Activated T-cell treated with anti-CD3 and anti-CD28 coated beads for 48 hours (primary cell): ENCODE results near the gene C2CD5.

Experiments used
- DNase-seq: peaks from one replicate; pipeline ENCODE4 v3.0.0-alpha.2; 2020; ENCODE audit warnings: low read depth

The C2CD5 gene

DNA sequence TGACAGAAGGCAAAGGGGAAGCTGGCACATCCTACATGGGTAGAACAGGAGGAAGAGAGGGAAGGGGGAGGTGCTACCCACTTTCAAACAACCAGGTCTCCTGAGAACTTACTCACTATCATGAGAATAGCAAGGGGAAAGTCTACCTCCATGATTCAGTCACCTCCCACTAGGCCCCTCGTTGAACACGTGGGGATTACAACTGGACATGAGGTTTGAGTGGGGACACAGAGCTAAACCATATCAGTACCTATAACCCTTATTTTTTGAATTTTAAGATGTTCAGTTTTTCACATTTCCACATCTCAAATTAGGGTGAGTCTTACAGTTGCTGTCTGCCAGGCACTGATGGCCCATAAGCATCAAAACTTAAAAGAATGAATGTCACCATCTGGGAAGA lies 129.6 kb downstream of the C2CD5 start:
- no peak for DNase-seq

DNA sequence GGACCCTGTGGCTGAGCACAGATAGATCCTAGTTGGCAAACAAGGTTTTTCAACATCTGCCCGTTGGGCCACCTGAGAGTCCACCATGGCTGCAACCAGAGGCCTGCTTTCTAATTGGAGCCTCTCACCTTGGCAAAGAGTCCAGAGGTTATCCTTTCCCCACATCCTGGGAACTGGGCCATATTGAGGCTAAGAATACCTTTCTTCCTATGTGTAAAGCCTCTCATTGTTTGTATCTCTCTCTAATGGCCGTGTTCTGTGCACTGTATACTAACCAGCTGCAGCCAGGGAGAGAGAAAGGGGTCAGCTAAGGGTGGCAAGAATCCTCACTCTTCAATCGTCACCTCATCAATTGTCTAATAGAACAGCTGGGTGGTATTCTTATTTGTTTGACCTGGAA lies 130.8 kb downstream of the C2CD5 start:
- DNase-seq, result no peak

DNA sequence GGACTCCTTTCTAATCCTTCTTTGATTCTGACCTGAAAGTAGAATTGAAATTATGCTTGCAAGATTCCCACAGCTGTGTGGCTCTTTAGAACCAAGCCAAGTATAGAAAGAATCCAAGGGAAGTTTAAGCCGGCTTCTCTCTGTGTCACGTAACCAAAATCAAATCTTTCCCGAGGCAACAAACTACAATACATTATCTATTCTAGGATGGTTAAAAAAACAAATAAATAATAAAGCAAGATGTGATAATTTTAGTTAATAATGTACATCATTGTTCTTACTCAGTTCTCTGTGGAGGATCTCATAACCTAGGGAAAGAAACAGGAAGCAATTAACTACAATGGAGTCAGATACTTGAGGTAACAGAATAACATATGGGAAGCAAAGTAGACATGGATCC lies 131.8 kb downstream of the C2CD5 start:
- DNase-seq, result no peak

DNA sequence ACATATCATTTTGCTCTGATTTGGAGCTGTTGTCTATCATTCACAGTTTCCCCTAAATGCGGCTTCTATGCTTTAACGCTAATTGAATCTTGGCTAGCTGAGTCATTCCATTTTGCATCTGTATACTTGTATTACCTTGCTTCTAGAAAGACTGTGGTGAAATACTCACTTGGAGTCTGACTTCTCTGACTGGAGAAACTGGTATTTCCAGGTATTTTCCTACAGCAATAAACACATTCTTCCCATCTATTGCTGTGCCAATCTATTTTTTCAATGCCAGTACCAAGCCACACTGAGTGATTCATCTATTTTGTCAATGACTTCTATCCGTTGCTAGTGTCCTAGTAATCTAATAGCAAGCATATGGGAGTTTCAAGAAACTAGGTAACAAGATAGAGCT lies 133.9 kb downstream of the C2CD5 start:
- DNase-seq, result no peak

DNA sequence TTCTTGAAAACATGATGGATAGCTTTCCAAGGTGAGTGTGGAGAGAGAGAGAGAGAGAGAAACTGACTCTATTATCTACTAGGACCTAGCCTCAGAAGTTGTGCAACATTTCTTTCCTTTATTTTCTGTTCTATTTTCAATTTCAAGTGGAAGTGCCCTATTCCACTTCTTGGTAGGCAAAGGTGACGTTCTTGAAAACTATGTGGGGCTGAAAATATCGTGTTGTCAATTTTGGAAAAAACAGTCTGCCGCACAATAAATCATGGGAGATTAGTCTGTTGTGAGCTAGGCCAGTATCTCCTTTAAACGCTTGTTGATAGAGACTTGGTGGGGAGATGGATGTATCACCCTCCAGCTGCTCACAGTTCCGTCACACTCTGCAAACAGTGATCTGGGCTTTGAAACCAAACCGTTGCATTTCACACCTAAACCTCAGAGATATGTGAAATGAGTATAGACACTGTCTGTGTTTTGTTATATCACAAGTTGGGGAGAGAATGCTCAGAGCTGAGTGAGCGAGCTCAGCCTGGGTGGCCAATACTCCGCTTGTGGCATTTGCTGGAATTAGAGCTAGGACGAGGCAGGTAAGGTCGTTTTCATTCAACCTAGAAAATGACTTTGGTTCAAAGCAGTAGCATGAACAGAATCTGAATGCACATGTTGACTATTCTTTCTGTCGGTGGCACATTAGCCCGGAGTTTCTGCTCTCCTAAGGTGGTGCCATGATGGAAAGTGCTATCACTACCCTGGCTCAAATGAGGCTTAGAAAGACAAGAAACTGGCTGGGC lies 134.8 kb downstream of the C2CD5 start:
- peak; percentile 23 for DNase-seq

DNA sequence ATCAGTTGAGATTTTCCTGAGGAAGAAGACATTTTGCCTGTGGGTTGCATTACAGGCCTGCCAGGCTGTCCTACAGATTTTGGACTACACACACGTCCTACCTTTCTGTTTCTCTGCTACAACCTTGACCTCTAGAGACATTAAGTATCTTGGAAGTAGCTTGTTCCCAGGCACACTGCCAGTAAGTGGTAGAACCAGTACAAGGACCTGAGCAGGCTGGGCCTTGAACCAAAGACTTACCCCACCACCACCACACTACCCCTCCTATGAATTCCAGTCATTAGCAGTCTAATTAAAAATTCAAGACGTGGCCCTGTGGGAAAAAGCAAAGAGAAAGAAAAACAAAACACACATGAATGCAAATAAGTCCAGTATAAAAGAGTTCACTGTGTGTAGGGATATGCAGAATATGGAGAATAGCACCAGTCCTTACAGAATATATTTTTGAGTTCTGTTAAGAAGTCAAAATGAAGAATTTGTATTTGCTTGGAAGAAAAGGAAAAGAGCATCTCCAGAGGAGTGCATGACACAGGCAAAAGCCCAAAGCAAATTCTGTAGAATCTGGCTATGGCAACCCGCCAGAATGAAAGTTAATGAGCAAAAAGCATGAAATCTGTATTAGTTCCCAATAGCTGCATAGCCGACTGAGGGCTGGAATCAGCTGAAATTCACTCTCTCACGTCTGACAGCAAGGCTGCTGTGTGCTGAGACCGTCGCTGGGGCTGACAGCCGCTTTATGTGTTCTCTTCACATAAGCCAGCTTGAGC lies 135.5 kb downstream of the C2CD5 start:
- no peak for DNase-seq

DNA sequence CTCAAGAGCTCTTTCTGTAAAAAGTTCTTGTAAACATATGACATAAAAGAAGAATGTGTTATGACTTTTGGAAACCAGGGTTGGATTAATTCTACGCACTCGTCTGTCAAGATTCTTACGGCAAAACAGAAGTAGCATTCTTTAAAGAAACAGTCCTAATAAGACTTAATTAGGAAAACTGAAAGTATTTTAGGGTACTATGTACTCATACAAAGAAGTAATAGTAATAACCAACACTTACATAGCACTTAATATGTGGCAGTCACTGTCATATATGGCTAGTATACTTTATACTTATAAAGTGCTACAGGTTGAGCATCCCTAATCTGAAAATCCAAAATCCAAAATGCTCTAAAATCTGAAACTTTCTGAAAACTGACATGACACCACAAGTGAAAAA lies 136.9 kb downstream of the C2CD5 start:
- no peak for DNase-seq

DNA sequence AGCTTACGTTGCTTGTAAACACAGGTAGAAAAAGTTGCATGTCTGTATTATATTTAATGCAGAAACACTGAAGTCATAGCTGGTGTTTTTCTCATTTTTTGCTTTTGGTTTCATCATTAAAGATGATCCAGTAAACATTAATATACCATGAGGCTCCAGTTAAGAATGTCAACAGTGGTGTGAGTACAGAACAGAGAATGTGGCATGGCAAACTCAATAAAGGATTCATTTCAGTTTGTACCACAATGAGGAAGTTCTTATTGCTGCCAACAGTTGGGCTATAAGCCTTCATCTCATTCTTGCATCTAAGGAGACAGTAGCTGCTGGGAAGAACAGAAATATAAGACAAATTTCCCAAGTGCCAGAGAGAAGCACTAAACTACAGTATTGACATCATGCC lies 137.7 kb downstream of the C2CD5 start:
- DNase-seq, result no peak

DNA sequence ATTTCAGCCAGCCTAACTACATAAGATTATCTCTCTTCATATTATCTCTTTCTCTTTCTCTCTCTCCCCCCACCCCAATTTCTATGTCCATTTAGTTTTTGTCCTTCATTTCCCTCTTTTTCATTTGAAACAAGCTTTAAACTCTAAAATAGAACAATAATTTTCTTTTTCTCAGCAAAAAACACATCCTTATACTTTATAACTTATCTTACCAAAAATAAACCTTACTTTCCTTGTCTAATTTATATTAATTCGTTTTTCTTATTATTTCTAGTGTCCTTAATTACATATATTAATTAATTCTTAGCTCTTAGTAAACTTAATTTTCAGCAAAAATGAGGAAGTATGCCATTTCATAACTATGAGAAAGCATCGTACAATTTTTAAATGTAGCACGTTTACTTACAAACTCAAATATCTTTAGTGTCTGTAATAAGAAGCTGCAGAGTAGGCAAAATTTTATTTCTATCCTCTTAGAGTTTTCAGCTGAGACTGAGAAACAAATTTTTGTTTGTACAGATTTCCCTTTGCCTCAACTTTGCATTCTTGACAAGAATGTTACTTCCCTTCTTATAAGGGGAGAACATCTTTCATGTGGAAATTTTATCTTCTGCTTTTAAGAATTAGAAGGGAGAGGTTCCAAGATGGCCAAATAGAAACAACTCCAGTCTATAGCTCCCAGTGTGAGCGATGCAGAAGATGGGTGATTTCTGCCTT lies 144.7 kb downstream of the C2CD5 start:
- no peak for DNase-seq
